ENCODE data around the gene RARB. TPM values are rescaled to one million over a fixed set of nuclear protein-coding genes. Genes with fewer than 3 reads are reported as not detected.

Gene RARB
- total RNA-seq, 1 donor from 2014 or later: not detected

- H3K27me3 Mint-ChIP-seq (ENCODE audit: unreplicated experiment): peaks cover 2% of the 10 kb centered on the region
- no peak overlapping the region for H3K27ac Mint-ChIP-seq (ENCODE audit: unreplicated experiment)
- no peaks in the 10 kb centered on the region for H3K9me3 Mint-ChIP-seq (ENCODE audit: unreplicated experiment)
- no peaks in the 10 kb centered on the region for H3K36me3 Mint-ChIP-seq (ENCODE audit: low read depth, unreplicated experiment)
- no peak overlapping the region for H3K4me3 Mint-ChIP-seq (ENCODE audit: unreplicated experiment)
- DNase-seq (ENCODE audit: low spot score): no peak
- no peak for TF ChIP-seq CTCF (IDR thresholded peaks at IDR 0.05; ENCODE audit: unreplicated experiment)
- H3K4me1 Mint-ChIP-seq (ENCODE audit: unreplicated experiment): no peaks in the 10 kb centered on the region
Observed at GRCh38 chr3:25485673-25486072, 57.6 kb downstream of the RARB start.

GRCh38 chr3:25486932-25487331 lies 58.9 kb downstream of the RARB start:
- H3K27ac Mint-ChIP-seq (ENCODE audit: unreplicated experiment): no peak overlapping the region
- peaks cover 2% of the 10 kb centered on the region for H3K27me3 Mint-ChIP-seq (ENCODE audit: unreplicated experiment)
- no peak for TF ChIP-seq CTCF (IDR thresholded peaks at IDR 0.05; ENCODE audit: unreplicated experiment)
- H3K9me3 Mint-ChIP-seq (ENCODE audit: unreplicated experiment): no peaks in the 10 kb centered on the region
- H3K4me1 Mint-ChIP-seq (ENCODE audit: unreplicated experiment): no peaks in the 10 kb centered on the region
- no peak for DNase-seq (ENCODE audit: low spot score)
- no peaks in the 10 kb centered on the region for H3K36me3 Mint-ChIP-seq (ENCODE audit: low read depth, unreplicated experiment)
- H3K4me3 Mint-ChIP-seq (ENCODE audit: unreplicated experiment): no peak overlapping the region

GRCh38 chr3:25489858-25490593 lies 62.0 kb downstream of the RARB start:
- Mint-ChIP-seq H3K4me1 (ENCODE audit: unreplicated experiment) (no peaks in the 10 kb centered on the region), H3K27ac (ENCODE audit: unreplicated experiment) (no peak overlapping the region), H3K4me3 (ENCODE audit: unreplicated experiment) (no peak overlapping the region), H3K36me3 (ENCODE audit: low read depth, unreplicated experiment) (peaks cover 10% of the 10 kb centered on the region), H3K9me3 (ENCODE audit: unreplicated experiment) (no peaks in the 10 kb centered on the region), H3K27me3 (ENCODE audit: unreplicated experiment) (peaks cover 2% of the 10 kb centered on the region)
- TF ChIP-seq CTCF (IDR thresholded peaks at IDR 0.05; ENCODE audit: unreplicated experiment): no peak
- no peak for DNase-seq (ENCODE audit: low spot score)

GRCh38 chr3:25493246-25493645 lies 65.2 kb downstream of the RARB start:
- no peak for DNase-seq (ENCODE audit: low spot score)
- Mint-ChIP-seq H3K27ac (ENCODE audit: unreplicated experiment) (no peak overlapping the region), H3K27me3 (ENCODE audit: unreplicated experiment) (no peaks in the 10 kb centered on the region), H3K36me3 (ENCODE audit: low read depth, unreplicated experiment) (peaks cover 10% of the 10 kb centered on the region), H3K4me3 (ENCODE audit: unreplicated experiment) (no peak overlapping the region), H3K4me1 (ENCODE audit: unreplicated experiment) (no peaks in the 10 kb centered on the region), H3K9me3 (ENCODE audit: unreplicated experiment) (no peaks in the 10 kb centered on the region)
- no peak for TF ChIP-seq CTCF (IDR thresholded peaks at IDR 0.05; ENCODE audit: unreplicated experiment)

- Mint-ChIP-seq H3K4me1 (ENCODE audit: unreplicated experiment) (no peaks in the 10 kb centered on the region), H3K27ac (ENCODE audit: unreplicated experiment) (no peak overlapping the region), H3K4me3 (ENCODE audit: unreplicated experiment) (no peak overlapping the region), H3K36me3 (ENCODE audit: low read depth, unreplicated experiment) (peaks cover 10% of the 10 kb centered on the region), H3K27me3 (ENCODE audit: unreplicated experiment) (no peaks in the 10 kb centered on the region), H3K9me3 (ENCODE audit: unreplicated experiment) (no peaks in the 10 kb centered on the region)
- no peak for DNase-seq (ENCODE audit: low spot score)
- TF ChIP-seq CTCF (IDR thresholded peaks at IDR 0.05; ENCODE audit: unreplicated experiment): no peak
Observed at GRCh38 chr3:25493786-25494185, 65.7 kb downstream of the RARB start.

Data from endothelial cell (in vitro differentiated cells).